GM21825 (cell line): ENCODE measurements around the gene DELE1.
"Not testable (repeated sequence)": the region's sequence is repeated elsewhere in the genome, so short reads cannot be mapped to it uniquely, and the experiment has no call there.

ENCODE experiments used
- ATAC-seq: cut with Tn5 transposase; IDR thresholded peaks from one replicate; pipeline ENCODE4 v1.9.1; 2021; ENCODE audit warnings: mild to moderate bottlenecking, moderate library complexity; ENCODE audit not compliant: unreplicated experiment

The DELE1 gene

GRCh38 chr5:141883892-141884318 is 39.8 kb upstream of the DELE1 start:
- no peak for ATAC-seq

DNA sequence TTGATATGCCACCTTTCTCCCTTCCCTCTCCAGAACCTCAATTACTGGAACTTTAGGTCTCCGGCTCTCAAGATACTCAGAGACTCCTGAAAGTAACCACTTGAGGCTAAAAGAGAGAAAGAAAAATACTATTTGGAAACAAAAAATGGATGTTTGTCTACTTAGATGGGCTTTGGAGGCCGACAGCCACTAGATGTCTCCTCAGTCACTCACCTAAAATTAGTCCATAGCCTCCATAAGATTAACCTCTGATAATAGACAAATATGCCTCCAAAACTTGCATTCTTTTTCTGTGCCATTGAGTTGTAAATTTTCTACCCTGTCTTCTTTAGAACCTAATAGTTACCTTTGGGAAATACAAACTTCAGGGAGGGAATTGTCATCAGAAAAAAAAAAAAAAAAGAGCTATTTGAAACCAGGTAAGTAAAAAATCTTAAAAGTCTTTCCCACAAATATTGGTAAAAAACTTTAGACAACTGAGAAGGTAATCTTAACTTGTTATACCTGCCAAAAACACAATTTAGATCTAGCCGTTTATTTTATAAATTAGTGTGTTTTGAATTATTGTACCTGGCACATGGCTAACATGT is 34.3 kb upstream of the DELE1 start:
- no peak for ATAC-seq

- ATAC-seq, result not testable (repeated sequence)
These were observed 33.2 kb upstream of the DELE1 start for GRCh38 chr5:141890429-141890828.

GRCh38 chr5:141897425-141897824 is 26.2 kb upstream of the DELE1 start:
- ATAC-seq, result no peak

DNA sequence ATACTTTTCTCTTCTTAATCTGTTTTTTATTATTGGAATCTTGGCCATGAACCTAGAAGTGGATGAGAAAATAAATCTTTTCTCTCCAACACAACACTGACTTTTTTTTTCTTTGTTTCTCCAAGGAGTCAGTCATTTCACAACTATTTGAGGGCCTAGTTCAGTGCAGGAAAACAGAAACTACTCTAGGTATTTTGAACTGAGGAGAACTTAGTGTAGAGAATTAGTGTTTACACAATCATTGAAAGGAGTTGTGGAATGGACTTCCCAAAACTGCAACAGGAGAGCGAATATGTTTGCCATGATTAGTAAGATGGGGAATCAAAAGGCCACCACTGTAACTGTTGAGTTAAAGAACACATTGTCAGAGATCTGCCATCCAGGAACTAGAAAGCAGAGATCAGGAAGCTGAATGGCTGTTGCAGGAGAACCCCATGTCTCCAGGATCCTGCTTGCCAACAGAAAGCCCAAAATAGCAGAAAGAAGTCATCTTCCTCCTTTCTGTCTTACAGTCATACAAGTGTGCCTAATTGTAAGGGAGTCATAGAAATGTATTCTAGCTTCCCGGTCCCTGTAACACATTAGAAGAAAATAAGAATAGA is 25.1 kb upstream of the DELE1 start:
- no peak for ATAC-seq

DNA sequence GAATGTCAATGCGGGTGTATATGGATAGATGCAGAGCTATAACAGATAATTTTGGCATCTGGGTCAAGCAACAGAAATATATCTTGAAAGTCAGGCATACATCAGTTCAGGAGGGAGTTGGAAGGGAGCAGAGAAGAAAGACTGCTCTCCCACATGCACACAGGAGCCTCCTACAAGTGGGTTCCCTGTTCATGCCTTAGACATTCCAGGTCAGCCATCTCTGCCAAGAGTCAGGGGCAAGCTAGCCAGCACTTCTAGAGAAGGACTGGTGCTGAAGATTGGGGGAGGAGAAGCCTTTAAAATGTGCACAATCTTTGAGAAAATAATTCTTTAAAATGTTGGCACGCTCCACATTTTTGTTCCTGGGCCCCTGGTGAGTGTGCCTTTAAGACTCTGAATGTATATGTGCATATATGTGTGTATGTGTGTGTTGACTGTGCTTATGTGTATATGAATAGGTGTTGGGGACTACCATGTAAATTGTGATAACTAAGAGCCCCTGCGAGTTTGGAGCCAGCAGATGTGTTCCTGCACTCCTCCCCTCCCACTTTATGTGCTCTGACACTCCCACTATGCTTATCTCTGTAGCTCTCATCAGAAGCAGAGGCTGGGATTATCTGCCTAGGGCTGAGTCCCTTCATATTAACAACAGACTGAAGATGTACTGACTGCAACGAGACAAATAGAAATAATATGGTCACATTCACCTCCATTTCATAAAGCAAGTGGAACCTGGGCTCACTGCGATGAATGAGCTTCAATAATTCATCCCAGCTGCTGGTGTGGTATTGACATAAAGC is 21.5 kb upstream of the DELE1 start:
- no peak for ATAC-seq

GRCh38 chr5:141903261-141903660 is 20.4 kb upstream of the DELE1 start:
- no peak for ATAC-seq

- ATAC-seq, result no peak
These were observed 19.1 kb upstream of the DELE1 start for GRCh38 chr5:141904551-141904950.

- ATAC-seq, result no peak
These were observed 17.2 kb upstream of the DELE1 start for GRCh38 chr5:141906517-141906916.

- ATAC-seq, result no peak
These were observed 16.7 kb upstream of the DELE1 start for GRCh38 chr5:141906972-141907371.

- ATAC-seq, result no peak
These were observed 14.9 kb upstream of the DELE1 start for GRCh38 chr5:141908796-141909195.

- ATAC-seq, result no peak
These were observed 14.5 kb upstream of the DELE1 start for GRCh38 chr5:141909212-141909611.

DNA sequence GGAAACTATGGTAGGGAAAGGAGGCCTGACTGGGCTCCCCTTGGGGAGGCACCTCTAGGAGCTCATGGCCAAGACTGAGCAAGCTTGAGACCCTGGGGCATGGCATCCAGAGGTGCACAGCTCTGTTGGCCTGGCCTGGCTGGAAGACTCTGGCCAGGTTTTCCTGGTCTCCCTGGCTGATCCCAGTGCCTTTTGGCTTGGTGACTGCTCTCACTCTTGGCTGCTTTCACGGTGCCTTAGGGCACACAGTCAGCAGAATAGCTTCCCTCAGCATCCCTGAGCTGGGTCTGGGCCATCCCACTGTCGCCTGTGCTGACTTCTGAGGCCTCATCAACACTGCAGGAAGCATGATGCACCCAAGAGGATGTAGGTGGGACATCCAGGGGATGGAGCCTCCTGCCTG is 13.4 kb upstream of the DELE1 start:
- ATAC-seq, result no peak

DNA sequence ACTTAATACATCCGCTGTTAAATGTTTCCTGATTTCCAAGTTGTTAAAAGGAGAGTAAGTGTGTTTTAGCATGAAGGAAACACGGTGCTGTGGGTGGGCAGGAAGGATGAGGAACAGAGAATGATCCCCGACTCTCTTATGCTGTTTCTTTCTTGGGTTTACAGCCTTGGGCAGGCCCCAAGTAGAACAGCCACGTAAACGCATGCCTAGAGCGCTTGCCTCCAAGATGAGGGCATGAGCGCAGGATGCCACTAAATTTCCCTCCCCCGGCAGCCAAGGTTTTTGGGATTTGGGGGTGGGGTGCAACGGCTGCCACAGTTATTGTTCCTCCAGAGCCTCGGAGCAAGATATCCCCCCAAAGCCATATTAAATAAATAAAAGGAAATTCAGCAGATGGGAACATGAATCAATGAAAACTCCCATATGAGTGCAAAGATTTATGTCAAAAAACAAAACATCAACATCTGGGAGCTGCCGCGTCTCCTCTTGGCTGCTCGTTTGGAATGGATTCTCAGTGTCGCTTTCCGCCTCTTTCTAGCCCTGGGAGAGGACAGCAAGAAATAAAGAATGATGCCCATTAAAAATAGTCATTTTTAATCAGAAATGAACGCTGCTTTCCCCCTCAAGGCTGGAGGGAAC is 10.0 kb upstream of the DELE1 start:
- ATAC-seq, result no peak

- ATAC-seq, result peak; percentile 77
These were observed 9.4 kb upstream of the DELE1 start for GRCh38 chr5:141914199-141914743.

- ATAC-seq, result no peak
These were observed 8.9 kb upstream of the DELE1 start for GRCh38 chr5:141914797-141915196.

DNA sequence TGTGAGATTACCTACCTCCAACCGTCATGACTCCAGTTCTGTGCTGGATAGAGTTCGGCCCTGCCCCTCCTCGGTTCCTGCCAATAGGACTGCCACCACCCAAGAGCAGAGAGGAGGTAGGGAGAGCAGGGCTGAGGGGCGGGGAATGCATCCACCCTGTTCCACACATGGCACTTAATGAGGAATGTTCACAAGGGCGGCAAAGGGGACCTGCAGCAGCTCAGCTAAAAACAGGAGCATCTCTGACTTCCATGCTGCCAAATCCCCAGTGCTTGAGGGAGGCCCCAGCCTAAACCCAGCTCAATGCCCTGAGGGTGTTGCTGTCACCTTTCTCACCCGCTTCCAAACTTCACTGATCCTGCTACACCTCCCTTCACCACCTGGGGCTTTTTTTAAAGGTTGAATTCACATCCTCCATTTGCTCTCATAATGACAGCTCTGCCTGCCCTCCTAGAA is 7.8 kb upstream of the DELE1 start:
- ATAC-seq, result no peak

DNA sequence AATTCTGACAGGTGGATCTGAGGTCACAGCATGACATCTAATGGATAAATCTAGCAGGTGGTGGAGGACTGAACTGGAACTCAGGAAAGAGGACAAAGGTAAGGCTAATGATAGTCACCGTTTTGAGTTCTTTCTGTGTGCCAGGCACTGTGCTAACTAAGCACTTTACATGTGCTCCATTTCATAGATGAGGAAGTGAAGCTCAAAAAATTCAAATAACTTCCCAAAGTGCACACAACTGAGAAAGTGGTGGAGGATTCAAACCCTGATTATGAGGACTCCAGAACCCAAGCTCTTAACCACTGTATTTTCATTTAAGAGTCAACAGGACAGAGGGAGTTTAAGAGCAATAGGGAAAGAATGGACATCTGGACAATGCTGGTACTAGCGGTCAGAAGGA is 7.1 kb upstream of the DELE1 start:
- ATAC-seq, result no peak

DNA sequence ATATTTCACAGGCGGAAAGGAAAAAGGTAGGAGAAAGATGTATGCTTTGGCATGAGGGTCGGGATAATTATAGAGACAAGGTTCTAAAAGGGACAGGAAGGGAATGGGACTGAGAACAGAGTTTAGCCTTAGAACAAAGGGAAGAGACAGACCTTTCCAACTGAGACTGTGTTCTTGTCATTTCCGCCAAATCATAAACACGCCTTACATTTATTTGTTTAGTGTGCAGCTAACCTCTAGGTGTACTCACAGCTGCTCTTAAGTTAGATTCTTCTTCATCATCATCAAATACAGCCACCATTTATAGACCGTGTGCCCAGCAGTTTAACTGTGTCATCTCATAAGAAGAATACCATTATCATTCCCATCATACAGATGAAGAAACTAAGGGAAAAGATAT is 5.9 kb upstream of the DELE1 start:
- no peak for ATAC-seq

- no peak for ATAC-seq
These were observed 4.2 kb upstream of the DELE1 start for GRCh38 chr5:141919218-141920119.
